Endothelial cell of umbilical vein (primary cell): ENCODE results near the gene RGR. TPM values are rescaled to one million over a fixed set of nuclear protein-coding genes. Genes with fewer than 3 reads are reported as not detected.

Source experiments
- BruUV-seq: library from RNA; stranded (reverse); fragments of 400-500 nt; replicated peaks from 2 replicates; lab custom pipeline; 2021; lab: Mats Ljungman, UMichigan
- CTCF ChIA-PET: fragments of 300-600, 350-600 bp; sonication (Branson Sonifier 250); formaldehyde crosslinking; loops from one replicate; lab custom pipeline; 2021; ENCODE audit warnings: antibody characterized with exemption, inconsistent platforms; lab: Charles Lee
- POLR2A ChIA-PET: fragments of 300-600, 350-600 bp; sonication (Branson Sonifier 250); formaldehyde crosslinking; loops from one replicate; lab custom pipeline; 2021; ENCODE audit warnings: antibody characterized with exemption, inconsistent platforms; lab: Charles Lee
- DNase-seq: peaks from one replicate; pipeline ENCODE4 v3.0.0-alpha.2; 2011; ENCODE audit warnings: low read depth, low spot score
- FAIRE-seq: peaks from 2 replicates; lab custom pipeline; 2011; peaks lifted over from hg19 to GRCh38; lab: Jason Lieb, UNC
- H2AFZ ChIP-seq: 2 replicates; pipeline ENCODE4 v1.6.0; 2012; ENCODE audit warnings: low read depth, low read length, control low read depth, inconsistent platforms
- H3K27ac ChIP-seq: 2 replicates; pipeline ENCODE4 v1.5.1; 2011; ENCODE audit warnings: low read depth, mild to moderate bottlenecking, control low read depth, low read length, moderate library complexity; ENCODE audit not compliant: insufficient read depth
- H3K27me3 ChIP-seq, 2 experiments: 2 replicates each; pipeline versions ENCODE4 v1.6.0 to v1.6.1; 2011; ENCODE audit warnings: low read length in 2 of 2, mixed read lengths in 1 of 2; ENCODE audit not compliant: control insufficient read depth in 2 of 2, insufficient read depth in 2 of 2
- H3K36me3 ChIP-seq, 2 experiments: 2 replicates in 1 of 2; 3 replicates in 1 of 2; pipeline ENCODE4 v1.5.1; 2011; ENCODE audit warnings: low read length in 2 of 2, mild to moderate bottlenecking in 1 of 2, moderate library complexity in 1 of 2; ENCODE audit not compliant: control insufficient read depth in 2 of 2, insufficient read depth in 2 of 2; ENCODE audit errors: extremely low read depth in 1 of 2
- H3K4me1 ChIP-seq: 3 replicates; pipeline ENCODE4 v1.5.1; 2011; ENCODE audit warnings: mild to moderate bottlenecking, low read length; ENCODE audit not compliant: control insufficient read depth, insufficient read depth; ENCODE audit errors: extremely low read depth
- H3K4me2 ChIP-seq: 2 replicates; pipeline ENCODE4 v1.6.1; 2011; ENCODE audit warnings: low read length, control low read depth, mixed read lengths; ENCODE audit not compliant: insufficient read depth
- H3K4me3 ChIP-seq, 3 experiments: fragments of 200-600 bp in 1 of 3; sonication (generic), shearing (Covaris generic) in 1 of 3; replicated peaks in 1 of 3; 2 replicates each; pipeline ENCODE4 v1.5.1; 2011 to 2016; ENCODE audit warnings: control low read depth in 3 of 3, low read length in 3 of 3, mild to moderate bottlenecking in 2 of 3, inconsistent platforms in 1 of 3, low read depth in 1 of 3, moderate library complexity in 1 of 3; ENCODE audit not compliant: insufficient read depth in 1 of 3
- H3K79me2 ChIP-seq: 2 replicates; pipeline ENCODE4 v1.6.0; 2012; ENCODE audit warnings: low read length, inconsistent platforms; ENCODE audit not compliant: control insufficient read depth, insufficient read depth
- H3K9ac ChIP-seq: replicated peaks from 2 replicates; pipeline ENCODE3; 2011; ENCODE audit warnings: low read length, control low read depth; ENCODE audit not compliant: insufficient read depth; ENCODE audit errors: extremely low read depth
- H3K9me1 ChIP-seq: replicated peaks from 3 replicates; pipeline ENCODE4 v1.6.0; 2011; ENCODE audit warnings: mild to moderate bottlenecking, low read length; ENCODE audit not compliant: control insufficient read depth, insufficient read depth; ENCODE audit errors: extremely low read depth
- H3K9me3 ChIP-seq: replicated peaks from 2 replicates; pipeline ENCODE4 v1.5.1; 2012; ENCODE audit warnings: low read length, inconsistent platforms; ENCODE audit not compliant: control insufficient read depth, insufficient read depth
- H4K20me1 ChIP-seq: replicated peaks from 2 replicates; pipeline ENCODE3; 2011; ENCODE audit warnings: mild to moderate bottlenecking, low read length; ENCODE audit not compliant: control insufficient read depth, insufficient read depth; ENCODE audit errors: extremely low read depth
- EZH2 ChIP-seq: IDR thresholded peaks from 2 replicates; pipeline ENCODE4 v1.6.1; 2012; ENCODE audit warnings: borderline replicate concordance, low read depth, mild to moderate bottlenecking, moderate library complexity, low read length, inconsistent platforms; ENCODE audit not compliant: severe bottlenecking
- FOS ChIP-seq: IDR thresholded peaks from 2 replicates; pipeline ENCODE4 v1.6.1; 2011; ENCODE audit warnings: mild to moderate bottlenecking, low read length, moderate library complexity, borderline replicate concordance; ENCODE audit not compliant: insufficient read depth
- GATA2 ChIP-seq: IDR thresholded peaks from 2 replicates; pipeline ENCODE4 v1.7.0; 2011; ENCODE audit warnings: low read depth, mild to moderate bottlenecking, moderate library complexity, mixed read lengths, low read length; ENCODE audit not compliant: insufficient read length, insufficient read depth
- JUN ChIP-seq: IDR thresholded peaks from 2 replicates; pipeline ENCODE4 v1.6.1; 2011; ENCODE audit warnings: borderline replicate concordance, low read depth; ENCODE audit not compliant: insufficient read length, insufficient read depth
- MYC ChIP-seq: IDR thresholded peaks from one replicate; pipeline ENCODE4 v1.6.1; 2011; ENCODE audit warnings: mild to moderate bottlenecking, low read depth, low read length
- POLR2A ChIP-seq: IDR thresholded peaks from 2 replicates; pipeline ENCODE4 v1.6.1; 2012; ENCODE audit warnings: low read depth, mild to moderate bottlenecking, control low read depth, low read length
- POLR2AphosphoS5 ChIP-seq: IDR thresholded peaks from 2 replicates; pipeline ENCODE4 v1.6.1; 2012; ENCODE audit warnings: low read depth, mild to moderate bottlenecking, control low read depth, low read length, moderate library complexity; ENCODE audit not compliant: insufficient read depth
- dilution Hi-C: fragments of 300-500 bp; cut with MboI; formaldehyde crosslinking; loops from one replicate; pipeline ENCODE4 v1.15.0; 2019; ENCODE audit warnings: low sequenced_read_pairs; ENCODE audit not compliant: extremely low pct_ligation_motif_present
- intact Hi-C: fragments of 100-400 bp; cut with micrococcal nuclease; formaldehyde crosslinking; loops from one replicate; pipeline ENCODE4 v1.10.0; 2022
- polyA plus RNA-seq, 4 experiments: library from polyadenylated mRNA; depleted of rRNA in 3 of 4; stranded (reverse) in 3 of 4; unstranded in 1 of 4; fragments of >200 nt; gene quantifications; 2 replicates each; pipeline versions ENCODE4 v1.2.1 to v1.2.3, GENCODE V29; 2011 to 2012; ENCODE audit warnings: missing spikeins in 1 of 4
- total RNA-seq: library from RNA; stranded (reverse); gene quantifications from 2 replicates; pipeline ENCODE4 v1.2.3, GENCODE V29; 2021
- TF ChIP-seq, protein P1 (sequence below), 2 donors: IDR thresholded peaks; 1 replicate in 1 of 2; 2 replicates in 1 of 2; pipeline ENCODE4 v1.5.1; 2011; ENCODE audit warnings: low read length in 2 of 2, mild to moderate bottlenecking in 2 of 2, moderate library complexity in 2 of 2, control low read depth in 1 of 2, inconsistent platforms in 1 of 2, low read depth in 1 of 2; ENCODE audit not compliant: insufficient read depth in 1 of 2; ENCODE audit errors: extremely low read depth in 1 of 2
- TF ChIP-seq, protein P2 (sequence below): IDR thresholded peaks from 2 replicates; pipeline ENCODE4 v1.6.1; 2011; ENCODE audit not compliant: insufficient read depth, insufficient read length

RGR gene
- total and polyA plus RNA-seq, 2 donors (not counting 3 experiments of a cell fraction or from before 2014, with no cell fraction given): not detected

DNA sequence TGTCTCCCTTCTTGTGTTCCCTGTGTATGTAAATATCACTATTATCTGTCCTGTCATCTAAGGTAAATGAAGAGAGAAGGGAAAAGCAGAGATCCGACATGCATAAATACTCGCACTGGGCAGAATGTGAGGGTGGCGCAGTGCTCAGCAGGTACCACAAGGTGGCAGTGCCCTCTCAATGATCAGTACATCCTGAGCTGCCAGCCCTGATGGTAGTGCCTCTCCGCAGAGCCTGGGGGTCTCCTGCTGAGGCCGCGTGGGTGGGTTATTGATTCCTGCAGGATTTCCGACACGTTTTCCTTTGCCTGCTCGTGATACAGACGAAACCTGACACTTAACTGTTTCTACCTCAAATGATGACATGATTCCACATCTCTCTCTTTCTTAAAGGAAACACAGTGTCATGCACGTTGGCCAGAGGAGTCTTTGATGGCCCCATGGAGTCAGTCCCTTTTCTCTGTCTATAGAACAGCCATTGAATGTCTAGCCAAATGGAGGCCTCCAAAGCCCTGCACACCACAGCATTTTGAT is 19.8 kb downstream of the RGR start:
- dilution Hi-C loops (no loop called here), intact Hi-C loops (loop anchor here (1.0 kb wide), 3 partner anchors 111 to 273 kb away; no protein-coding TSS in a partner anchor)
- no peaks in the 10 kb centered on the region for H3K9me1 ChIP-seq
- H3K4me1 ChIP-seq: no peaks in the 10 kb centered on the region
- ChIA-PET POLR2A (no interaction called here), CTCF (interaction anchor here (0.5 to 11.1 kb wide), 35 partner anchors 8 to 451 kb away, joined by 3 to 510 read pairs (median 5); partner anchors contain the start of gene CCSER2)
- H3K27ac ChIP-seq: no peak overlapping the region
- H4K20me1 ChIP-seq: no peaks in the 10 kb centered on the region
- H3K79me2 ChIP-seq: no peaks in the 10 kb centered on the region
- DNase-seq: peak; percentile 73
- no peak overlapping the region for H2AFZ ChIP-seq
- no peaks in the 10 kb centered on the region for H3K9me3 ChIP-seq
- H3K27me3 ChIP-seq: peaks cover 8 to 11% of the 10 kb centered on the region in 2 experiments
- H3K4me3 ChIP-seq: no peak overlapping the region
- FAIRE-seq: peak; percentile 92
- no peaks in the 10 kb centered on the region for H3K36me3 ChIP-seq
- no peak overlapping the region for H3K4me2 ChIP-seq
- no peak for TF ChIP-seq EZH2
- TF ChIP-seq, protein P1, sequence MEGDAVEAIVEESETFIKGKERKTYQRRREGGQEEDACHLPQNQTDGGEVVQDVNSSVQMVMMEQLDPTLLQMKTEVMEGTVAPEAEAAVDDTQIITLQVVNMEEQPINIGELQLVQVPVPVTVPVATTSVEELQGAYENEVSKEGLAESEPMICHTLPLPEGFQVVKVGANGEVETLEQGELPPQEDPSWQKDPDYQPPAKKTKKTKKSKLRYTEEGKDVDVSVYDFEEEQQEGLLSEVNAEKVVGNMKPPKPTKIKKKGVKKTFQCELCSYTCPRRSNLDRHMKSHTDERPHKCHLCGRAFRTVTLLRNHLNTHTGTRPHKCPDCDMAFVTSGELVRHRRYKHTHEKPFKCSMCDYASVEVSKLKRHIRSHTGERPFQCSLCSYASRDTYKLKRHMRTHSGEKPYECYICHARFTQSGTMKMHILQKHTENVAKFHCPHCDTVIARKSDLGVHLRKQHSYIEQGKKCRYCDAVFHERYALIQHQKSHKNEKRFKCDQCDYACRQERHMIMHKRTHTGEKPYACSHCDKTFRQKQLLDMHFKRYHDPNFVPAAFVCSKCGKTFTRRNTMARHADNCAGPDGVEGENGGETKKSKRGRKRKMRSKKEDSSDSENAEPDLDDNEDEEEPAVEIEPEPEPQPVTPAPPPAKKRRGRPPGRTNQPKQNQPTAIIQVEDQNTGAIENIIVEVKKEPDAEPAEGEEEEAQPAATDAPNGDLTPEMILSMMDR (IDR thresholded peaks at IDR 0.05; ENCODE audit: extremely low read depth in 1 of 2, insufficient read depth in 1 of 2, low read depth in 1 of 2, low read length in 2 of 2): peak; percentile 89 to 95
- TF ChIP-seq JUN: no peak
- H3K9ac ChIP-seq: no peak overlapping the region
- no TSS peak for BruUV-seq

DNA sequence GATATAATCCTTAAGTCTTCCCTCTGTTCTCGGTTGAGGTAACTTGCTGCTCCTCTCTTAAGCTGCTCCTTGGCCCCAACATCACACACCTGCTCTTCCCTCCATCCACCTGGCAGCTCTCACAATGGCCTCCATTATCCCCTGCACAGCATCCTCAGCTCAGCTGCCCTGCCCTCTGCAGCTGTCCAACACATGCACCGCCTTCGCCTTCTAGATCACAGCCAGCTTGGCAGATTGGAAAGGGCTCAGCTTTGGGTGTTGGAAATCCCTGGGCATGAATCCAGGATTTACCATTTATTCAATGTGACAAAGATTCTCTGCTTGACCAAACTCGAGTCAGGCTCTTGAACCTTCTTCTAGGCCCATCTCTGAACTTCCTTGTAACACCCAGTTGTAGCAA is 20.6 kb downstream of the RGR start:
- Histone ChIP-seq H3K4me1 (no peaks in the 10 kb centered on the region), H3K9me3 (no peaks in the 10 kb centered on the region), H3K27ac (no peak overlapping the region), H3K36me3 (no peaks in the 10 kb centered on the region), H3K4me2 (no peak overlapping the region), H3K79me2 (no peaks in the 10 kb centered on the region), H2AFZ (no peak overlapping the region), H3K9ac (no peak overlapping the region), H3K4me3 (no peak overlapping the region), H3K27me3 (peaks cover 9 to 10% of the 10 kb centered on the region in 2 experiments), H3K9me1 (no peaks in the 10 kb centered on the region), H4K20me1 (no peaks in the 10 kb centered on the region)
- DNase-seq (no peak), FAIRE-seq (no peak)
- TF ChIP-seq POLR2AphosphoS5: no peak
- no peak for TF ChIP-seq POLR2A
- no peak for TF ChIP-seq JUN
- TF ChIP-seq, protein P2, sequence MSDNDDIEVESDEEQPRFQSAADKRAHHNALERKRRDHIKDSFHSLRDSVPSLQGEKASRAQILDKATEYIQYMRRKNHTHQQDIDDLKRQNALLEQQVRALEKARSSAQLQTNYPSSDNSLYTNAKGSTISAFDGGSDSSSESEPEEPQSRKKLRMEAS: no peak
- TF ChIP-seq EZH2: no peak
- TF ChIP-seq MYC: no peak
- TF ChIP-seq FOS: no peak
- TF ChIP-seq, protein P1 (IDR thresholded peaks at IDR 0.05; ENCODE audit: extremely low read depth in 1 of 2, insufficient read depth in 1 of 2, low read depth in 1 of 2, low read length in 2 of 2): no peak
- no peak for TF ChIP-seq GATA2
- dilution Hi-C loops (no loop called here), intact Hi-C loops (no loop called here)
- CTCF ChIA-PET: interaction anchor here (0.9 to 11.1 kb wide), 6 partner anchors 9 to 282 kb away, joined by 5 to 510 read pairs (median 12); no protein-coding TSS in a partner anchor
- POLR2A ChIA-PET: no interaction called here
- no TSS peak for BruUV-seq
